ENCODE data around the gene PHYHD1.
"Not testable (repeated sequence)": the region's sequence is repeated elsewhere in the genome, so short reads cannot be mapped to it uniquely, and the experiment has no call there.

The PHYHD1 gene

DNA sequence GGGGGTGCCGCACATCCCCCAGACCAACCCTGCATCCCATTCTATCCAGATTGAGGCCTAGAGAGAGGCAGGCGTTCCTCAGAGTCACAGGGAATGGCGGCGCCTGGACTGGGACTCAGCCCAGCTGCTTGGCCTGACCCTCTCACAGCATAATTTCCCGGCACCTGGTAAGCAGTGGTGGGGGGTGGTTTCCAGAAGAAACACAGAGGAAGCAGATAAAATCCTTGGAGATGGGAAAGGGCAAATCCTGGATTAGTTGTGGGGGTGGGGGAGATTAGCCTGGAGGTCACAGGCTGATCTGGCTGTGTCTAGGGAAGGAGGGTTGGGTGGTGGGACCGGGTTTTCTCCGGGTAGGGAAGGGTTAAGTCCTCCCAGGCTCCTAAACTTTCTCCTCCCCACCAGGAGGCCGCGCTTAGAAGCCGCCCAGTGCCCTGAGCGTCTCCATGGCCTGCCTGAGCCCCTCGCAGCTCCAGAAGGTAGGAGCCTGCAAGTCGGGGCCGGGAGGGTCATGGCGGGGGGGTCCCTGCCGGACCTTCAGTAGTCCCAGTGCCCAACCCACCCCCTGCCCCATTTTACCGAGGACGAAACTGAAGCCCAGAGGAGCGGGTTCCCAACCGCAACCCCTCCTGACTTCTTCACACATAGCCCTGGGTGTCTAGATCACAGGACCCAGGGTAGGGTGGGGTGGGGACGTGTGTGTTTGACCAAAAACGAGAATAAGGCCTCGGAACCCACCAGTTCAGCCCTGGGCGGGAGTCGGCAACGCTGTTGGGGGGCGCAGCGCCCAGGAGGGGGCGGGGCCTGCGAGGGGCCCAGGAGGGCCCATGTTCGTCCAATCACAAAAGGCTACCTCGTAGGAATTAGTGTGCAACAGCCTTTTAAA lies 1.3 kb downstream of the PHYHD1 start:
- peak; percentile 94 for DNase-seq (ENCODE audit: low read depth, low spot score)

DNA sequence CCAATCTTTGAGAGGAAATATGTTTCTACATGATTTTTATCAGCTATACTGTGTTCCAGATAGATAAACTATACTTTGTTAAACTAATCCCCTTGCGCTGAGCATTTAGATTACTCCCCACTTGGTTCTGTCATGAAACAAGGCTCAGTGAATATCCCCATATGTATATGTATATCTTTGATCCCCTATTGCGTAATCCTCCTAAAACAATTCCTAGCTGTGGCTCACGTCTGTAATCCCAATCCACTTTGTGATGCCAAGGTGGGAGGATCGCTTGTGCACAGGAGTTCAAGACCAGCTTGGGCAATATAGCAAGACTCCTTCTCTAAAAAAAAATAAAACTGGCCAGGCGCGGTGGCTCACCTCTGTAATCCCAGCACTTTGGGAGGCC lies 2.7 kb downstream of the PHYHD1 start:
- no peak for DNase-seq (ENCODE audit: low read depth, low spot score)

DNA sequence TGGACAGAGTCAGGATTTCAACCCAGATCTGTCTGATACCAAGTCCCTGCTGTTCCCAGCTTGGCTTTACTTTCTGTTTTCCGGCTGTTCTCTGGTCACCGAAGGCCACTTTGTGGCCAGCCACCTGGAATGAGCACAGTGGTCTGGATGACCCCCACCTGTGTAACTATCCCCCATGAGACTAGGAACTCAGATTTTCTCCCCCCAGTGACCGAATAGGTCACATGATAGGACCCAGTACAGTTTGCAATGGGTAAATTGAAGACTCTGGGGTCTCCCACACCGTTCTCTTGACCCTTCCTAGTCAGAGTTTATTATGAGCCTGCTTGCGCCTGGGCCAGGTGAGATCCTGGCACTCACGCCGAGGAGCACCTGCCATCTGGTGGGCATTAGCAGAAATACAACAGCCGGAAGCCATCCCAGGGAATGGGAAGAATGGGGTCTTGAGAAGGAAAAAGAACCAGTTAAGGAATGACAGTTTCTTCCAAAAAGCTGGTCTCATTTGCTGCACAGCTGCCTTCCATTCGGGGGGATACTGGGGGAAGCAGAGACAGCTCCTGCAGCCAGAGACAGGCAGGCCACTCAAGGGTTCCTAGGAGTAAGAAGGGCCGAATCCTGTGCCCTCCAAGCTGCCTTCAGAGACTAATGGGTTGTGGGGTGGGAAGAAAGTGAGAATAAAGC lies 7.1 kb downstream of the PHYHD1 start:
- peak; percentile 85 for DNase-seq (ENCODE audit: low read depth, low spot score)

DNA sequence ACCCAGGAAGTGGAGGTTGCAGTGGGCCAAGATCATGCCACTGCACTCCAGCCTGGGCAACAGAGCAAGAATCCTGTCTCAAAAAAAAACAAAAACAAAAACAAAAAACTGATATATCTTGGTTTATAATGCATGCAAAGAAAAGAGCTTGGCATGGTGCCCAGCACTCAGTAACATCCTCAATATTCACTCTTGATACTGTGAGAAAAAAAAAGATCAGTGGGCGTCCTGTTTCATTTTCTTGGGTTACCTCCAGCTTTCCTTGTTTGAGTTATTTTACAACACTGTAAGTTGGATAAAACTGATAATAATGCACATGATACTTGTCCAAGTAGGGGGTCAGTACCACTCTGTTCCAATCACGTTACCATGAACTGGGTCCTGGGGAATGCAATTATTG lies 7.8 kb downstream of the PHYHD1 start:
- DNase-seq (ENCODE audit: low read depth, low spot score): no peak

DNA sequence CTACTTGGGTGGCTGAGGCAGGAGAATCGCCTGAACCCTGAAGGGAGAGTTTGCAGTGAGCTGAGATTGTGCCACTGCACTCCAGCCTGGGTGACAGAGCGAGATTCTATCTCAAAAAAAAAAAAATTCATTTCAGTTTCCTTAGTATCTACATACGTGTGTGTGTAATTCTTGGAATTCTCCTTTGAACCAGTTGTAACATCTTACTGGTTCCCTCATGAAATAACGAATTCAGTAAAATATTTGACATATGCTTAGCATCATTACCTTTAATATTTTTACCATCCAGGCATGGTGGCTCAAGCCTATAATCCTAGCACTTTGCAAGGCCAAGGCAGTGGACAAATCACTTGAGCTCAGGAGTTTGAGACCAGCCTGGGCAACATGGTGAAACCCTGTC lies 8.8 kb downstream of the PHYHD1 start:
- DNase-seq (ENCODE audit: low read depth, low spot score): no peak

DNA sequence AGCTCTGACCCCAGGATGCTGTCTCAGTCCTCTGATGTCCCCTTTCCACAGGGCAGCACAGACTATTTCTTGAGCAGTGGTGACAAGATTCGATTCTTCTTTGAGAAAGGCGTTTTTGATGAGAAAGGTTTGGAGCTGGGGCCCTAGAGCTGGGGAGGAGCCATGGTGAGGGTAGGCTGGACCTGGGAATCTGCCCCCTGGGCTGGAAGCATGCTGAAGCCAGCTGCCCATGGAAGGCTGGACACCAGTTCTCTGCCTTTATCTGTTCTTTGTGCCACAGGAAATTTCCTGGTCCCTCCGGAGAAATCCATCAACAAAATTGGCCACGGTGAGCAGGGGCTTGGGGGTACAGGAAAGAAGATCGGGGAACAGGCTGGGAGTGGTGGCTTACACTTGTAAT lies 12.9 kb downstream of the PHYHD1 start:
- no peak for DNase-seq (ENCODE audit: low read depth, low spot score)

DNA sequence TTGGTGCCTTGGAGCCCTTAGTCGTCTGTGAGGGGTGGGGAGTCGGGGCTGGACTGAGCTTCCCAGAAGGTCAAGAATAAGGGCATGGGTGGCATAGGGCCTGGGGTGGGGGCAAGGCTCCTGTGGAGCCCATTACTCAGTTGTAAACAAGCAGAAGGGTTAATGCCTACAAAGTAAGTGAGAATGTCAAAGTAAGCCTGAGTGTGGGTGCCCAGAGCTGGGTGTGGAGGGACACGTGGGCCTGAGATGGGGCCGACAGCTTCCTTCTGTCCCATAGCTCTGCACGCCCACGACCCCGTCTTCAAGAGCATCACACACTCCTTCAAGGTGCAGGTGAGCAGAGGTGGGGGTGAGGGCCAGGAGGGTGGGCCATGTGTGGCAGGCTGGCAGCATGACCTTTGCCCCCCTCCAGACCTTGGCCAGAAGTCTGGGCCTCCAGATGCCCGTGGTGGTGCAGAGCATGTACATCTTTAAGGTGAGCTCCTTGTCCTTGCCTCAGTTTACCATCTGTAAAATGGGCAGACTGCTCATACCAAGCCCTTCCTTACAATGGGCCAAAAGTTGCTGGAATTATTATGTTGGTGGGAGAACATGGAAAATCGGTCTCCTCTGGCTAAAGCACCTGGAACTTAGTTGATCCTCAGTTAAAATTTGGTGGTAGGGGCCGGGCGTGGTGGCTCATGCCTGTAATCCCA lies 15.5 kb downstream of the PHYHD1 start:
- no peak for DNase-seq (ENCODE audit: low read depth, low spot score)

DNA sequence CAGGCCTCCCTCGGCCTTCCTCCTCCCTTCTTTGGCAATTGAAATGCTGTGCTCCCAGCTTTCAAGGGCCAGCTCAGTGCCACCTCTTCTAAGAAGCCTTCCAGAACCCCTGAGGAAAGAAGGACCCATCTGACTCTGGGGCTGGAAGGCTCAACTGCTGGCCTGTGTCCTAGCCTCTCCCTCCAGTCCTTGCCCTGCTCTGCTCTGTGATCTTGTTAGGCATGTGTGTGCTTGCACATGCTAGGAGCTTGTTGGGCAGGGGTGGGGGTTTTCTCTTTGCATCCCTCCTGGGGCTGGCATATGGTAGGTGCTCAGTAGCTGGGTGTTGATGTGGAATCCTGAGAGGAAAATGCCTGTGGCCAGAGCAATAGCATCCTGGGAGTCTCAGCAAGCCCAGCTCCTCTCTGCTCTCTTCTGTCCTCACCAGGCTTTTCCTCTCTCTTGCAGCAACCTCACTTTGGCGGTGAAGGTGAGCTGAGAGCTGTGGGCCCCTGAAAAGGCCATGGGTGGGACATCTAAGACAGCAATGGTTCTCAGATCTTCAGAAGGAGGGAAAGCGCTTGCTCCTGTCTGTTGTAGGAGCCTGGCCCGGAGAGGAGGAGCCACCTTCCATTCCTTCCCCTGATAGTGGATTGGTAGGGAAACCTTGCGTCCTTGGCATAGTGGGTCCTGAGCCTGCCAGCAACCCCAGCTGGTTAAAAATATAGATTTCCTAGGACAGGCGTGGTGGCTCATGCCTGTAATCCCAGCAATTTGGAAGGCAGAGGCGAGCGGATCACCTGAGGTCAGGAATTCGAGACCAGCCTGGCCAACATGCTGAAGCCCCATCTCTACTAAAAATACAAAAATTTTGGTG lies 16.8 kb downstream of the PHYHD1 start:
- DNase-seq (ENCODE audit: low read depth, low spot score): no peak

DNA sequence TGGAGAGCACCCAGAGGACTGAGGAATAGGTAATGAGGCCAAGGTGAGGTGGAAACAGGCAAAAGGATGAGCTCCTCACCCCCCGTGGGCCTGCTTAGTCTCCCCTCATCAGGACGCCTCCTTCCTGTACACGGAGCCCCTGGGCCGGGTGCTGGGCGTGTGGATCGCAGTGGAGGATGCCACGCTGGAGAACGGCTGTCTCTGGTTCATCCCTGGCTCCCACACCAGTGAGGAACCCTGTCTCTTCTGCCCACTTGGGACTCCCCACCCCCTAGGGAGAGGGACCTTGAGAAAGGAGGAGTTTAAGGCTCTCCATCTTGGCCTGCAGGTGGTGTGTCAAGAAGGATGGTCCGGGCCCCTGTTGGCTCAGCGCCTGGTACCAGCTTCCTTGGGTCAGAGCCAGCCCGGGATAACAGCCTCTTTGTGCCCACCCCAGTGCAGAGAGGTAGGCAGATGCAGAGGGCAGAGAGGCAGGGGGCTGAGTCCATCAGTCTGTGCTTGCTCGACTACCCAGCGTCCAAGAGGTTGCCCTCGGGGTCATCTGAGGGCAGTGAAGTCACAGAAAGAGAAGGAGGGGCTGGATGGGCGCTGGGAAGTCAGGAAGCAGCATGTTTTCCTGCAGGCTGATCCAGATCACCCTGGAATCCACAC lies 19.6 kb downstream of the PHYHD1 start:
- DNase-seq (ENCODE audit: low read depth, low spot score): peak; percentile 58

DNA sequence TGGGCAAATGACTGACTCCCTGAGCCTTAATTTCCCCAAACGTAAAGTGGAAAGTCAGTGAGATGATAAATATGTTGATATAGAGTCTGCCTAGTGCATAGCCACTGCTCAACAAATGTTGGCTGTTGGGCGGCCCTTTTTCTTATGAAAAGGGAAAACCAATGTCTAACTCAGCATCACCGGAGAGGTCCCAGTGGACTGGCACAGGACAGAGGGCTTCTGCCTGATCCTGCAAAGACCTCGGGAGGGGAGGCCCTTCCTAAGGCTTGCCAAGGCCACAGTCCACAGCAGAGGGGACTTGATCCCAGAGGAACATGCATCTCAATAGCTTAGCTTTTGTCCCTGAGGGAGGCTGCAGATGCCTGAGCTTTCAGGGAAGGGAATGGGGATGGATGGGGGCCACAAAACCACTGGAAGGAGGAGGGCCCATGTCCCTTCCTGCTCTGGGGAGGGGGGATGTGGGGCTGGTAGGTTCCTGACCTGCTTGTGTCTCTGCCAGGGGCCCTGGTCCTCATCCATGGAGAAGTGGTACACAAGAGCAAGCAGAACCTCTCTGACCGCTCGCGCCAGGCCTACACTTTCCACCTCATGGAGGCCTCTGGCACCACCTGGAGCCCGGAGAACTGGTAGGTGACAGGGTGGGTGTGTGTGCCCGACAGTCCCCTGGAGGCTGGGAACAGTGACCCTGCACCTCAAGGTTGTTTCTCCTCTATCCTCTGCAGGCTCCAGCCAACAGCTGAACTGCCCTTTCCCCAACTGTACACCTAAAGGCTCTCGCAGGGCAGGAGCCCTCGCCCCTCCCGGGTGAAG lies 20.4 kb downstream of the PHYHD1 start:
- DNase-seq (ENCODE audit: low read depth, low spot score): no peak

DNA sequence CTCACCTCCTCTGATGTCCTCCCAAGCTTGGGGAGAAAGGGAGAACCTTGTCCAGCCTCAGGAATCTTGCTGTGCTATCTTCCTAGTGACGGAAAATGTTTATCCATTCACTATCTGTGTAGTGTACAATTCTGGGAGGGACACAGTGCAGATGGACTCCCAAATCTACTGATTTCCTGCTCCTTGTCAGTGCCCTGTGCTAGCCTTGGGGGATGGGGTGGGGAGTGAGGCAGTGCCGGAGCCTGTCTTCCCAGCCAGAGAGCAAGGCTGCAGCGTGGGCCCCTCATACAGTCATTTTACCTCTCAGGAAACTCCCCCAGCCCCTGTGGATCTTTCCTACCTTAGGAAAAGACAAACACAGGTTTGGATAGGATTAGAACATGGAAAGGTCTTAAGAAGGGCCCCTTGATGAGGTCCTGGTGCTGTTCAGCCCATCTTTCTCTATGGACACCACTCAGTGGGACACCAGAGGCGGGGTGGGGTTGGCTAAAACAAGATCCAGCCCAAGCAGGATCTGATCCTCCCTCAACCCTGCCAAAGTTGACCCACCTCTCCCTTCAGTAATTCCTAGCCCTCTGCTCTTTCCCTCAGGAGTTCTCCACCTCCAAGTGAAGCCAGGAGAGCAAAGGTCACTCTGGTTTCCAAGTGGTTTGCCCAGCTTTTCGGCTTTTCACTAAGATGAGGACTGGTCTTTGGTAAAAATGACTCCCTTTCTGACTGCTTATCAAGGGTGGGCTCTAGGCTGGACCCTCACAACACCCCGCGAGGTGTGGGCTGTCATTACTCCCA lies 23.2 kb downstream of the PHYHD1 start:
- DNase-seq (ENCODE audit: low read depth, low spot score): no peak

DNA sequence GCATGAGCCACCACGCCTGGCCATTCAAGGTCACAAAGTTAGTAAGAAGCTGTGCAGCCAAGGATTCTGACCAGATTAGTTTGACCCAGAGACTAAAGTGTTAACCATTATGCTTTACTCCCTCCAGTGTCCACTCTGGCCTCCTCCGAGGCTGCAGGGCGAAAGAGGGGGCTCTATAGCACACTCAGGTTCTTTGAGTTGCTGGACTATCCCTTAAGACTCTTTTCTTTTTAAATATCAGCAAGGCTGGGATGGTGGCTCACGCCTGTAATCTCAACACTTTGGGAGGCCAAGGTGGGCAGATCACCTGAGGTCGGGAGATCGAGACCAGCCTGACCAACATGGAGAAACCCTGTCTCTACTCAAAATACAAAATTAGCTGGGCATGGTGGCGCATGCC lies 24.2 kb downstream of the PHYHD1 start:
- DNase-seq (ENCODE audit: low read depth, low spot score): not testable (repeated sequence)

DNA sequence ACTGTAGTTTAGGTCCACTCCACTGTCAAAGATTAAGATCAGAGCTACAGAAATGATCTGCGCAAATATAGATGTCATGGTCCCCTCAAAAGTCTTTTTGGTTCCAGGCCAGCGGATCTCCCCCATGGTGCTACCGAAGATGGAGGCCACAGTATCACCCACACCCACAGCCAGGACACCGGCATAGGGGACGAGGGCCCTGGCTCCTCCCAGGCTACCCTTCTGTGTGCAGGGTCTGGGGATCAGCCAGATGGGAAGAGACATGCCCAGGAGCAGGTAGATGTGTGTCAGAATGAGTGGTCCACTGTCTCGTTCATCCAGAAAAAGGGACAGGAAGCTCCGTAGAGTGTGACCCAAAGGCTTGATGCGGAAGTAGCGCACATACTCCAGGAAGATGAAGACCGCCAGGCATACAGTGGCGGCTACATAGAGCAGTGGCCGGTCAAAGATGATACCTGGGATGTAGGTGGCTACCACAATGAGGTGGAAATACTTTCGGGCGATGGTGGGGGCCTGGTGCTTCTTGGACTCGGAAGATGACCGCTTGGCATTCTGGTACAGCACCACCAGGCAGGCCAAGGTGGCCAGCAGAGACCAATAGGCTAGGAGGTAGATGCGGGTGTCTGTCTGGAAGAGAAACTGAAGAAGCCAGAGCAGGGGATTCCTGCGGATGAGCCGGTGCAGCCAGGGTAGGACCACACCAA lies 25.2 kb downstream of the PHYHD1 start:
- DNase-seq (ENCODE audit: low read depth, low spot score): no peak

DNA sequence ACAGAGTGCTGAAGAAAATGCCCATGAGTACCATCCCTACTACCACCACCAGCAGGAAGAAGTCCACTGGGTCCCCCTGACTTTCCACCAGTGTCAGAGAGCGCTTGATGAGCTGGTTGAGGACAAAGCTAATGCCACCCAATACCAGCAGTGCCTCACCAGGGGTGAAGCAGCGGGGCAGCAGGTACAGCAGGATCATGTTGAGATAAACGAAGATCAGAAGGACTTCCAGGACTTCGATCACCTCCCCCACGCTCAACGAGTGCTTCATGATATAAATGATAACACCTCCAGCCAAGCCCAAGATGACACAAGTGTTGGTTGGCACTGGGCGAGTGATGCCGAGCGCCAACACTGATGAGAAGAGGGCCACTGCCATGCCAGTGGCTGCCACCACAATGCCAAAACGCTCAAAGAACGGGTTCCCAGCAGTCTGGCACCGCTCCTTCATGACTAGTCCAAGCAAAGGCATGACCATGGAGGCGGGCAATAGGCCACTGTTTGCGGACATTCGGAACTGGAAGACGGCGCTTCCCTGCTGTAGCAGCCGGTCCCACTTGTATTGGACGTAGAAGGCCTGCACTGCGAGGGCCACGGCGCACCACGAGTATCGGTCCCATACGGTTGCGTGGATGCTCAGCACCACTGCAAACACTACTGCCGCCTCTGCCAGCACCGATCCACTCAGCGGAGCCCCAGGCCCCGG lies 25.9 kb downstream of the PHYHD1 start:
- DNase-seq (ENCODE audit: low read depth, low spot score): no peak

DNA sequence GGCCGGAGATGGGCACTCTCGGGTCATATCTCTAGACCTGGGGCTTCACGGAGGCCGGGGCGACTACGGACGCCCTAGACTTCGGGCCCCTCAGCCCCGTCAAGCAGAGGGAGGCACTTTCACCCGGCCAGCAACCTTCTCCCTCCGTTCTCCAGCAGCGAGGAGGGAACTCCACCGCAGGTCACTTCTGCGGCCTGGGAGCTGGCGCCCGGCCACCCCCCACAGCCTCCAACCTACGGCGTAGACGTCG lies 26.4 kb downstream of the PHYHD1 start:
- no peak for DNase-seq (ENCODE audit: low read depth, low spot score)

DNA sequence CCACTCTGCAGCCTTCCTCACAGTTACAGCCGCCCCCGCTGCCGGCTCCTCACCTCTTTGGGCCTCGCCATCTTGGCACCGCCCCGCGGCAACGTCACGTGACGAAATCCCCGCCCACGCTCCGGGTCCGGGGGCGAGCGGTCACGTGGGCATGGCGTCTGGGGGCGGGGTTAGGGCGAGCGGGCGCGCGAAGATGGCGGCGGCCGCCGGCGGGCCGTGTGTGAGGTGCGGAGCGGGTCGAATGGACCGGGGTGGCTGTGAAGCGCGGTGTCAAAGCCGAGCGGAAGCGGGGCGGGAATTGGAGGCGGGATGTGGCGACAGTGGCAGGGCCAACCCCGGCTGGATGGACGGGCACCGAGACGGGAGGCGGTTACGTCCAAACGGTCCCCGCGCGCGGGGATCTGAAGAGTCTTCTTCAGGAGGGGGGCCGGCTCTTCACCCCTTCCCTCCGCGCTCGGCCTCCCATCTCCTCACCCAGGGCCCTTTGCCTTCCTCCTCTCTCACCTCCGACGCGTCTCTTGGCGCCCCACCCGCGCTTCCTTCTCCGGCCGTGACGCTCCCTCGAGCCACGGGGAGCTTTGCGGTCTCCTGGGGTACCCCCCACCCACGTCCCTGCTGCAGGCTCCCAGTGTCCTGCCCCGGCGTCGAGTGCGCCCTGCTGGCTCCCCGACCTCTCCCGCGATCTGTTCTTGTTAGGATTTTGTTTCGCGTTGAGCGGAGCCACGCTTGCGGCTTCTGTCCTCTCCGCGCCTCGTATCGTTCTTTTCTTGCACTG lies 26.9 kb downstream of the PHYHD1 start, which contains the start of the genes DOLK and NUP188:
Gene DOLK, minus strand, starts transcription at position 77 of the 775 bp plus-strand sequence. CDS start 300 bp downstream, outside the sequence.
Gene NUP188, plus strand, starts transcription at position 173 of the 775 bp plus-strand sequence. Its CDS starts 21 bp downstream, at position 194.
- DNase-seq (ENCODE audit: low read depth, low spot score): peak; percentile 93

DNA sequence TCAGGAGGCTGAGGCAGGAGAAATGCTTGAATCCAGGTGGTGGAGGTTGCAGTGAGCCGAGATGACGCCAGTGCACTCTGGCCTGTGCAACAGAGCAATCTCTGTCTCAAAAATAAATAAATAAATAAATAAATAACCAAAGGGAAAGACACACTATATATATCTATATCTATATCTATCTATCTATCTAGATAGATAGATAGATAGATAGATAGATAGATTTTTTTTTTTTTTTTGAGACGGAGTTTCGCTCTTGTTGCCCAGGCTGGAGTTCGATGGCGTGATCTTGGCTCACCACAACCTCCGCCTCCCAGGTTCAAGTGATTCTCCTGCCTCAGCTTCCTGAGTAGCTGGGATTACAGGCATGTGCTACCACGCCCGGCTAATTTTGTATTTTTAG lies 40.6 kb downstream of the PHYHD1 start:
- DNase-seq (ENCODE audit: low read depth, low spot score): not testable (repeated sequence)

Data from ELF-1 (cell line).